HEK293 (cell line): ENCODE data around the gene CCBE1.

Source experiments
- BCL11A ChIP-seq: fragments of 450-650 bp; formaldehyde crosslinking; IDR thresholded peaks from 2 replicates; pipeline ENCODE4 v1.5.1; 2016; ENCODE audit warnings: low read depth, missing biosample characterization, missing genetic modification characterization
- ZNF571 ChIP-seq: fragments of 450-650 bp; formaldehyde crosslinking; IDR thresholded peaks from 2 replicates; pipeline ENCODE4 v1.5.0; 2017; ENCODE audit warnings: missing biosample characterization, missing genetic modification characterization
- TF ChIP-seq, protein P1 (sequence below): fragments of 450-650 bp; formaldehyde crosslinking; IDR thresholded peaks from 2 replicates; pipeline ENCODE4 v1.5.1; 2017; ENCODE audit warnings: missing biosample characterization, missing genetic modification characterization
- TF ChIP-seq, protein P2 (sequence below): fragments of 450-650 bp; formaldehyde crosslinking; IDR thresholded peaks from 2 replicates; pipeline ENCODE4 v1.5.1; 2016; ENCODE audit warnings: missing biosample characterization, missing genetic modification characterization

DNA sequence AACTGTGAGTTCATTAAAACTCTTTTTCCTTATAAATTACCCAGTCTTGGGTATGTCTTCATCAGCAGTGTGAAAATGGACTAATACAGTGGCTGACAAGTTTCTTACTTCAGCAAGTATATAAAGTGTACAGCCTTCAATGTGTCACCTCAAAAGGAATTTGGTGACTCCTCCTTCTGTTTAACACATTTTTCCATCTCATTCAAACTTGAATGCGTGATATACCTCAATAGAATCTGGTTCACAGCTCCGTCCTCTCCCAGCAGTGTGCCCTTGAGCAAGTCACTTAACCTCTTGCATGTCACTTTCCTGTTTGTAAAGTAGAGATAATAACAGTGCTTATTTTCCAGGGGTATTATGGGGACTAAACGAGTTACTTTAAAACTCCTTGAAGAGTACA lies 159.6 kb downstream of the CCBE1 start:
- TF ChIP-seq BCL11A (tag by site-specific recombination) (no peak), ZNF571 (no peak)
- TF ChIP-seq, protein P1, sequence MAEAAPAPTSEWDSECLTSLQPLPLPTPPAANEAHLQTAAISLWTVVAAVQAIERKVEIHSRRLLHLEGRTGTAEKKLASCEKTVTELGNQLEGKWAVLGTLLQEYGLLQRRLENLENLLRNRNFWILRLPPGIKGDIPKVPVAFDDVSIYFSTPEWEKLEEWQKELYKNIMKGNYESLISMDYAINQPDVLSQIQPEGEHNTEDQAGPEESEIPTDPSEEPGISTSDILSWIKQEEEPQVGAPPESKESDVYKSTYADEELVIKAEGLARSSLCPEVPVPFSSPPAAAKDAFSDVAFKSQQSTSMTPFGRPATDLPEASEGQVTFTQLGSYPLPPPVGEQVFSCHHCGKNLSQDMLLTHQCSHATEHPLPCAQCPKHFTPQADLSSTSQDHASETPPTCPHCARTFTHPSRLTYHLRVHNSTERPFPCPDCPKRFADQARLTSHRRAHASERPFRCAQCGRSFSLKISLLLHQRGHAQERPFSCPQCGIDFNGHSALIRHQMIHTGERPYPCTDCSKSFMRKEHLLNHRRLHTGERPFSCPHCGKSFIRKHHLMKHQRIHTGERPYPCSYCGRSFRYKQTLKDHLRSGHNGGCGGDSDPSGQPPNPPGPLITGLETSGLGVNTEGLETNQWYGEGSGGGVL (tag by site-specific recombination): no peak
- TF ChIP-seq, protein P2, sequence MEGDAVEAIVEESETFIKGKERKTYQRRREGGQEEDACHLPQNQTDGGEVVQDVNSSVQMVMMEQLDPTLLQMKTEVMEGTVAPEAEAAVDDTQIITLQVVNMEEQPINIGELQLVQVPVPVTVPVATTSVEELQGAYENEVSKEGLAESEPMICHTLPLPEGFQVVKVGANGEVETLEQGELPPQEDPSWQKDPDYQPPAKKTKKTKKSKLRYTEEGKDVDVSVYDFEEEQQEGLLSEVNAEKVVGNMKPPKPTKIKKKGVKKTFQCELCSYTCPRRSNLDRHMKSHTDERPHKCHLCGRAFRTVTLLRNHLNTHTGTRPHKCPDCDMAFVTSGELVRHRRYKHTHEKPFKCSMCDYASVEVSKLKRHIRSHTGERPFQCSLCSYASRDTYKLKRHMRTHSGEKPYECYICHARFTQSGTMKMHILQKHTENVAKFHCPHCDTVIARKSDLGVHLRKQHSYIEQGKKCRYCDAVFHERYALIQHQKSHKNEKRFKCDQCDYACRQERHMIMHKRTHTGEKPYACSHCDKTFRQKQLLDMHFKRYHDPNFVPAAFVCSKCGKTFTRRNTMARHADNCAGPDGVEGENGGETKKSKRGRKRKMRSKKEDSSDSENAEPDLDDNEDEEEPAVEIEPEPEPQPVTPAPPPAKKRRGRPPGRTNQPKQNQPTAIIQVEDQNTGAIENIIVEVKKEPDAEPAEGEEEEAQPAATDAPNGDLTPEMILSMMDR (tag by site-specific recombination): no peak
